Activated T-helper 1 cell treated with Interleukin-2 at 50 U/mL for 16 hours (primary cell): ENCODE measurements around the gene TM6SF1.
"Not testable (repeated sequence)": the region's sequence is repeated elsewhere in the genome, so short reads cannot be mapped to it uniquely, and the experiment has no call there.

Experiments
- DNase-seq: peaks from one replicate; pipeline ENCODE4 v3.0.0-alpha.2; 2020; ENCODE audit warnings: low read depth

TM6SF1 gene

GRCh38 chr15:83088876-83089275, 18.6 kb upstream of the TM6SF1 start:
- DNase-seq, result no peak

- no peak for DNase-seq
Measured at GRCh38 chr15:83090465-83090864, 17.0 kb upstream of the TM6SF1 start.

DNA sequence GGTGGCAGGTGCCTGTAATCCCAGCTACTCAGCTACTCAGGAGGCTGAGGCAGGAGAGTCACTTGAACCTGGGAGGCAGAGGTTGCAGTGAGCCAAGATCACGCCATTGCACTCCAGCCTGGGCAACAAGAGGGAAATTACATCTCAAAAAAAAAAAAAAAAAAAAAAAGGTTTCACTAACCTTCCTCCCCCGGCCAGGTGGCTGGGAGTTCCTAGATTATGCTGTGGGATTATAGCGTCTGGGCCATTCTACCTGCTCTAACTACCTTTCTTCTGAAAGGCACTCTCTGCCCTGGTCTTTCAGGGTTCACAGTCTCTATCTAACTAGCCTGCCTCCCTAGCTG, 15.5 kb upstream of the TM6SF1 start:
- not testable (repeated sequence) for DNase-seq

GRCh38 chr15:83092309-83092976, 15.0 kb upstream of the TM6SF1 start:
- no peak for DNase-seq

DNA sequence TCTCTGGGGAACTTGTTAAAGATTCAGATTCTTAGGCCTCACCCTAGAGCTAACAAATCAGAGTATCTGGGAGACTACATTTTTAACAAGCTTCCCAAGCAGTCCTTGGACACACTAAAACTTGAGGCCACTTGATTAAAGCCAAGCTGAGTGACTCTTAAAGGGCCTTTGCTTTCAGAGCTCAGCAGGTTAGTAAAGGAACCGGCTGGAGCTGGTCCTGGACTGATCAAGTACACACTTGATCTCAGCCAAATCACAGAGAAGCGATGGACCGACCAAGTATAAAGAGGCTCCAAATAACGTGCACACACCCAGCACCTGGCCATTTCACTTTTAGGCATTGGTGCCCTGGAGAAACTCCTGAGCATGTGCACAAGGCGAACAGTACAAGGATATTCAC, 12.9 kb upstream of the TM6SF1 start:
- DNase-seq, result no peak

DNA sequence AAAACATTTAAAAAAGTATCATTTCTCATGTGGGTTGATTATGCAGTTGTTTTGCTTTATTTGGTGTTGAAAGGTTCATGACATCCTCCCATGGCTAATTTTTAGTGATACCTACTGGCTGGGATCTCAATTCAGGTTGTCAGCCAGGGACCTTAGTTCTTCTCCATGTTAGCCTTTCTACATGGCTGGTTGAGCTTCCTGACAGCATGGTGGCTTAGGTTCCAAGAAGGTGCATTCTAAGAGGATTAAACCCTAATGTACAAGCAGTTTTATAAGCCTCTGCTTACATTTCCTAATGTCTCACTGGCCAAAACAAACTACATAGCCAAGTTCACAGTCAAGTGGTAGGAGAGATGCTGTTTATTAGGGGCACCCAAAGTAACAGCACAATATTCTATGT, 9.4 kb upstream of the TM6SF1 start:
- DNase-seq, result no peak

GRCh38 chr15:83099290-83099689, 8.2 kb upstream of the TM6SF1 start:
- DNase-seq, result no peak

GRCh38 chr15:83100097-83100646, 7.3 kb upstream of the TM6SF1 start:
- DNase-seq, result no peak

GRCh38 chr15:83102346-83102745, 5.1 kb upstream of the TM6SF1 start:
- no peak for DNase-seq

- no peak for DNase-seq
Measured at GRCh38 chr15:83104141-83104540, 3.3 kb upstream of the TM6SF1 start.

- DNase-seq, result no peak
Measured at GRCh38 chr15:83105440-83105839, 2.0 kb upstream of the TM6SF1 start.

DNA sequence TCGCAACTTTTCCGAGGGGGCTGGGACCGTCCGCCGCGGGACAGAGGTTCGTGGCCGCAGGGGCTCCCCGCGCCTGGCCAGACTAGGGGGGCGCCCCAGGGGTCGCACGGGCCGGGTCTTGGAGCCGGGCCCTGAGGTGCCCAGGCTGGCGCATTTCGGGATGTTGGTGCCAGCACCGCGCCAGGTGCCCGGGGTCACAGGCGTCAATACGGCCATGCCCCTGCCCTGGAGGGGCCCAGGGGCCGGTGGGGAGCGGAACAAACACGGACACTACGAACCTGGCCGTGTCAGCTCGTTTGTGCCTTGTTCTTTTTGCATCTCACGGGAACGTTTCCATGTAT, 366 bp downstream of the TM6SF1 start:
- no peak for DNase-seq

DNA sequence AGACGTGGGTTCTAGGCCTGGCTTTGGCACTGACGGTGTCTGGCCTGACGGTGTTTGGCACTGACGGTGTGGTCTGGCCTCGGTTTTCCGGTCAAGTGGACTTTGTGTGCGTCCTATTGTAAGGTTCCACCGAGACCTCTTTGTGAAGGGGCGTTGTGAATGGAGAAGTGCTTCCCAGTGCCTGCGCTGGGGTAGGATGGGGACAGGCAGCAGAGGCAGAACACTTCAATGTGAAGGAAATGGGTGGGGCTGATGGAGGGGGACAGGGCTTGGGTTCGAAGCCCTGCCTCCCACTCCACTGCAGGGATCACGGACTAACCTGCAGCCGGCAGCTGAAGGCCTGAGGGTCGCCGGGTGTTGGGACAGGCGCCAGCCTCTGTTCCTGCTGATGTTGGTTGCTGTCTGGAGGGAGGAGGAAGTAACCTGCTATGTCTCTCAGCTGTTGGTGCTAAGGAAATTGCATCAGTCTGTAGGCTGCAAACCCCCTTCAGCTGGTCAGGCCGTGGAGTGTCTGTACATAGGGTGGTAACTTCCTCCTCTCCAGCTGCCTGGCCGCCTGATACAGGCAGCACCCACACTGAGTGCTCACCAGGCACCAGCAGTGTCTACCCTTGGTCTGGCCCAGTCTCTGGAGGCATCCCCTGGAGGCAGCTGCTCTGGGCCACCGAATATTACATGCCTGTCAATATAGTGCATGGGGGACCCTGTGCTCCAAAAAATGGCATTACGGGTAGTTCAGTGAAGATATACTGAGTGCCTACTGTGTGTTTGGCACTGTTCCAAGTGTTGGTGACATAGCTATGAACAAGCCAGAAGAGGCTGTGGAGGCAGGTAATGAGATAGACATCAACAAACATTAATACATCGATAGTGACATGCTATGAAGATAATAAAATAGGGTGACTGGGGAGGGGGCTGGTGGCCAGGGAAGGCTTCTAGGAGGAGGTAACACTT, 1.1 kb downstream of the TM6SF1 start:
- DNase-seq, result no peak

DNA sequence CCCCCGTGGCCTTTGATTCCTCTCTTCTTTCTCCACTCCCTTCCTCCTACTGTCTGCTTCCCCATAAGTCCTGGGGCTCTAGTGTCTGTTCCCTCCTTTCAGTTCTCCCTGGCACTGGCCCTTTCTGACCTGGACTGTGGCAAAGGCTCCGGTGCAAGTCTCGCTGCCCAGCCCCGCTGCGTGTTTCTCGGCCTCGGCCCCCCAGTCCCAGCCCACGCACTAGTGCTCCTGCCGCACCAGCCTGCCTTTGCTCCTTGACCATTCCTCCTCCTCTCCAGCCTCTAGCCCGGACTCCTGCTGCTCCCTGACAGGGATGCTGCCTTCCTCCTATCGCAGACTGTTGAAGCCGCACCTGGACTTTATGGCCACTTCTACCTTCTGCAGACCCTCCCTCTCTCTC, 2.1 kb downstream of the TM6SF1 start:
- DNase-seq, result no peak

DNA sequence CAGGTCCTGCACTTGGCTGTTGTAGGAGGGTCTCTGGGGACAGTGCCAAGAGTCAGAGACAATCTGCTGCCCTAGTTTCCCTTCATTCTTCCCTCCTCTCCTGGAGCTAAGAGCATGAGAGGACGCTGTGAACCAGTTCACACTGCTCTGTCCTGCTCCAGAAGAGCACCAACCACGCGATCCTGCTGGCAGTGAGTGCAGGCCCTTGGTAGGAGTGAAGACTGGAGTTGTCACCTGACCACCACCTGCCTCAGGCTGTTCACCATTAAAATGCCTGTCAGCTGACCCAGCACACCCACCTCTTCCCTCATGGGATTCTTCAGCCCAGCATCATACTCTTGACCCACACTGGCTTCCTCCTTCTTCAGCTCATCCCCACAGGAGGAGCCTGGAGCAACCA, 2.9 kb downstream of the TM6SF1 start:
- no peak for DNase-seq

- no peak for DNase-seq
Measured at GRCh38 chr15:83111149-83111548, 3.7 kb downstream of the TM6SF1 start.

- DNase-seq, result no peak
Measured at GRCh38 chr15:83112233-83112955, 4.9 kb downstream of the TM6SF1 start.

DNA sequence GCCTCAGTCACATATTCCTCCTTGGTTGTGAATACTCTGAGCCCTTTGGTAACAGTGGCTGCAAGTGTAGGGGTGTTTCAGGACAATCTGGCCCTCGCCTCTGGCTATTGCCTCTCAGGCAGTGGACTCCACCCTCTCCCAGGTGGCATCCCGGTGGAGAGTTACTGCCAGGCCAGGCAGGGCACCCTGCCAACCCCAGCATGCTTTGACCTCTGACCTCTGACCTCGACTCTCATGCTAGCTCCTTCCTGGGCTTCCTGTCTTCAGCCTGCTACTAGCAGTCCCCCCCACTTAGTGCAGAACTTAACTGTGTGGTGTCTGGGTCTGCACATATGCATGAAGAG, 5.5 kb downstream of the TM6SF1 start:
- no peak for DNase-seq

DNA sequence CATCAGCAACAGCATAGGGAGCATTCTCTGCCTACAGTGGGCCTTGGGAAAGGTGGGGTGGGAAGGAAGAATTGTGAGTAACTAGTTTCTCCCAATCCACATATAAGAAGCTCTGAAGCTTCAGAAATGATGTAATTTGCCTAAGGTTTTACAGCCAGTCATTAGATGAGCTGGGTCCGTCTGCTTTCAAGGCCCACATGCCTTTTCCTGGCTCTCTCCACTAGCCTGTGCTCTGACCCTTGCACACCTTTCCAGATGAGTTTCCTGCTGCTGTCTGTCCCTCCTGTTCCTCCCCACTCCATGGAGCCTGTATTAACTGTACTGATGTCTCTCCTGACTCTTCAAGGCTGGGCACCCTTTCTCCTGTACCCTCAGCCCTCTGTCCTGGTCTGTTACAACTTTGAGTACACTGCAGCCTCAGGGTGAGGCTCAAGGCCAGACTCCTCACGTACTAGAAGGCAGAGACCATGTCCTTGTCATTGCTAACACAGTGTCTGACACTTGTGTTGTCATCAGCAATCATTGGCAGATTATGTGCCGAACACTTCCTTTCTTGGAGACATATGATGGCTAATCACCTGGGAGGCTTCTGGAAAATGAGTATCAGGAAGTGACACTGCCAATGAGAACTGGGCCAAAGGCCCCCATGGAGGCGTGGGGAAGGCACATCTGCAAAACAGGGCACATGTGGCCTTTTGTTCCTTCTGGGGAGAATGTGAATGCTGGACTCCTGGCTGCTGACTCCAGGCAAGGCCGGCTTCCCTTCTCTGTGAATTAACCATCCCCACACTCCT, 6.6 kb downstream of the TM6SF1 start:
- DNase-seq, result no peak

- DNase-seq, result no peak
Measured at GRCh38 chr15:83114856-83115255, 7.4 kb downstream of the TM6SF1 start.

- no peak for DNase-seq
Measured at GRCh38 chr15:83115410-83115809, 8.0 kb downstream of the TM6SF1 start.
